ACC112 (cell line): ENCODE results near the gene GALNT11.

ENCODE experiments used
- H2AFZ ChIP-seq: fragments of 200-600 bp; sonication (generic); one replicate; pipeline ENCODE4 v1.6.0; 2017; ENCODE audit warnings: antibody characterized with exemption, low read length; ENCODE audit not compliant: unreplicated experiment
- H3K27ac ChIP-seq: fragments of 200-600 bp; sonication (generic); 2 replicates; pipeline ENCODE4 v1.5.1; 2014; ENCODE audit warnings: low read depth, mild to moderate bottlenecking, antibody characterized with exemption, low read length, moderate library complexity
- H3K27me3 ChIP-seq: fragments of 200-600 bp; sonication (generic); 2 replicates; pipeline ENCODE4 v1.6.1; 2014; ENCODE audit warnings: mild to moderate bottlenecking, antibody characterized with exemption, low read length, moderate library complexity, mixed read lengths; ENCODE audit not compliant: insufficient read depth
- H3K36me3 ChIP-seq: fragments of 200-600 bp; sonication (generic); 2 replicates; pipeline ENCODE4 v1.6.1; 2016; ENCODE audit warnings: mild to moderate bottlenecking, antibody characterized with exemption, low read length, moderate library complexity, mixed read lengths; ENCODE audit not compliant: insufficient read depth
- H3K4me1 ChIP-seq: fragments of 200-600 bp; sonication (generic); one replicate; pipeline ENCODE4 v1.6.1; 2016; ENCODE audit warnings: low read length, mixed read lengths; ENCODE audit not compliant: insufficient read depth, unreplicated experiment, control insufficient read depth
- H3K4me3 ChIP-seq: fragments of 200-600 bp; sonication (generic); 2 replicates; pipeline ENCODE4 v1.5.1; 2014; ENCODE audit warnings: mild to moderate bottlenecking, low read depth, low read length
- H3K79me2 ChIP-seq: fragments of 200-600 bp; sonication (generic); one replicate; pipeline ENCODE4 v1.6.0; 2016; ENCODE audit warnings: low read length; ENCODE audit not compliant: control insufficient read depth, unreplicated experiment, insufficient read depth

The GALNT11 gene

DNA sequence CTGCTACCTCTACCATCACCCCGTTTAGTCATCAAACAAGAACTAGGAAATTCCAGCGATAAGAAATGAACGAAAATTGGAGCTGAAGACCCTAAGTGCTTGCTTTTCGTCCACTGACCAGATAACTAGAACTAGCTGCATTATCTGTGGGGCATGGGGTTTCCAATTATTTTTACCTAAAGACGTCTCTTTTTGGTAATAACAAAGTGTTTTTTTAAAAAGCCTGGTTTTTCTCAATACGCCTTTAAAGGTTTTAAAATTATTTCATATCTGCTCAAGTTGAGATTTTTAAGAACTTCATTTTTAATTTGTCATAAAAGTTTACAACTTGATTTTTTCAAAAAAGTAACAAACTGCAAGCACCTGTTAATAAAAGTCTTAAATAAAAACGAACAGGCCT is 104.2 kb downstream of the GALNT11 start:
- Histone ChIP-seq H3K36me3 (peaks cover 44% of the 10 kb centered on the region), H3K27me3 (no peaks in the 10 kb centered on the region), H2AFZ (no peak overlapping the region), H3K4me3 (no peak overlapping the region), H3K27ac (no peak overlapping the region), H3K4me1 (no peaks in the 10 kb centered on the region), H3K79me2 (no peaks in the 10 kb centered on the region)

GRCh38 chr7:152130658-152131590 is 105.5 kb downstream of the GALNT11 start:
- no peak overlapping the region for H3K4me3 ChIP-seq
- H3K27me3 ChIP-seq, result no peaks in the 10 kb centered on the region
- peaks cover 32% of the 10 kb centered on the region for H3K36me3 ChIP-seq
- no peaks in the 10 kb centered on the region for H3K79me2 ChIP-seq
- no peaks in the 10 kb centered on the region for H3K4me1 ChIP-seq
- no peak overlapping the region for H2AFZ ChIP-seq
- no peak overlapping the region for H3K27ac ChIP-seq

DNA sequence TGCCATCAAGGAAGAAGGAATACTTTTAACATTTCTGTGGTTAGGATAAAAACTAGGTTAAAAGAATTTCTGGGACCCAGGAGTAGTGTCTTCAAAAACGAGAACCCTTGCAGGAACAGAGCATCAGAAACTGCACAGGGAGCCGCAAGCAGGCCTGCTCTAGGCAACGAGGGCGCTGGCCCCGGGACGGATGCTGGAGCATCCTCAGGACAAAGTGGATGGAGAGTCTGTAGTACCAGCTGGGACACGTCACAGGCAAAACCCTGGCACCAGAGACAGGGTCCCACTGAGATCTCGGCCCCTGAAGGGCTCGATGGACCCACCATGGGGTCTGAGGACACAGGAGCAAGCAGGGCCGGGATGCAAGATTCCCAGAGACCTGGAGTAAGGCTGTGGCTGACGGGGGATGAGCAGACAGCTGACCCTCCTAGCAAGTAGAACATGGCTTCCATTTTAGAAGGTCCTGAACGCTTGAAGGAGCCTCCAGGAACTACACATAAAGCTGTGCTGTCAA is 106.6 kb downstream of the GALNT11 start:
- Histone ChIP-seq H3K4me1 (no peaks in the 10 kb centered on the region), H3K79me2 (no peaks in the 10 kb centered on the region), H2AFZ (no peak overlapping the region), H3K4me3 (no peak overlapping the region), H3K27ac (no peak overlapping the region), H3K36me3 (peaks cover 26% of the 10 kb centered on the region; the same call in 1 of the 2 replicates), H3K27me3 (no peaks in the 10 kb centered on the region)

DNA sequence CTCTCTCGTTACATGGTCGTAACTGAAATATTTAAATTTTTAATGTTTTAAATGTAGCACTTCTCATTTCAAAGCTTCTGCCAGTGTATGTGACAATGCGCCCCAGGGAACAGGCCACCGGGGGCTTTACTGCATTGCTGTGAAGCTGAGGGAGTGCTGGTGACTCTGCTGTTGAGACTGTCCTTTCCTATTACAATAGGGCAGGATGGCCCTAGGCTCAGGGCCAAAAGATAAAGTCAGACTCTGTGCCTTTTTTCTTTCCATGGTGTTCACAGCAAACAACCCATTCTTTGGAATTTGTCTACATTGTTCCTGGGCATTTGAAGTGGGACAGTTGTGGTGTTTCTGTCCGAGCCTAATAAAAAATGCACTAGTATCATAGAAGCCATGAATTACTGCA is 107.3 kb downstream of the GALNT11 start:
- H3K36me3 ChIP-seq, result peaks cover 22% of the 10 kb centered on the region; the same call in 1 of the 2 replicates
- no peak overlapping the region for H2AFZ ChIP-seq
- H3K4me3 ChIP-seq, result no peak overlapping the region
- no peaks in the 10 kb centered on the region for H3K4me1 ChIP-seq
- H3K27ac ChIP-seq, result no peak overlapping the region
- no peaks in the 10 kb centered on the region for H3K27me3 ChIP-seq
- no peaks in the 10 kb centered on the region for H3K79me2 ChIP-seq

DNA sequence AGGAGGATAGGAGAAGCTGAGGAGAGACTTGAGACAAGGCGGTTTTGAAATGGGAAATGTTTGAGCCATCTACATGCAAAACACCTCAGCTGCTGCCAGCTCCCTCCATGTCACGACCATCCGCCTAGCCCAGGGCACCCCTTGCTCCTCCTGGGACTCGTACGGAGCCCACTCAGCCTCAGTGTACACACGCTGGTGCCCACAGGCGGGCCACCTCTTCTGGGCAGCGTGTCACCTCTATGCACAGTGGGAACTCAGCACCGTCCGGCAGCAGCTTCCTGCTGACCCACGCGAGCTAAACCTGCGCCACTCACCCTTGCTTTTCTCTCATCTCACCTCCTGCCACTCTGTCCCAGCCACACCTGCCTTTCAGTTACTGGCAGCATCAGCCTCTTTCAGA is 108.3 kb downstream of the GALNT11 start:
- Histone ChIP-seq H3K4me1 (no peaks in the 10 kb centered on the region), H2AFZ (no peak overlapping the region), H3K4me3 (no peak overlapping the region), H3K27me3 (no peaks in the 10 kb centered on the region), H3K27ac (no peak overlapping the region), H3K36me3 (peaks cover 18% of the 10 kb centered on the region), H3K79me2 (no peaks in the 10 kb centered on the region)

DNA sequence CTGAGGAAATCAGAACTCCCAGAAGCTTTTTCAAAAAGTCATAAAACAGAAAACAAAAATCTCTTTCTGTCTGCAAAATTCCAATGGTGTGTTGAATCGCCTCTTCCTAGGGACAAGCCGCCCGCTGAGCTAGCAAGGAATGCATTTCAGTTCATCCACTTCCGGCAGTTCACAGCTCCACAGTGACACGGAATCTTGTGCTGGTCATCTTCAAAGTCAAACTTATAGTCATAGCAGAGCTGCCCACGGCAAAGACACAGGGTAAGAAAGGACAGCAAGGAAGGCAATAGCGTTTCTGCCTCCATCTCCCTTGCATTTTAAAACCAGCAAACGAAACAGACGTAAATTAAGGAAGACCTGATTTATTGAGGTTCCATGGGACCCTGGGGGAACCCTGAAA is 111.2 kb downstream of the GALNT11 start:
- Histone ChIP-seq H3K36me3 (peaks cover 20% of the 10 kb centered on the region), H3K4me1 (no peaks in the 10 kb centered on the region), H3K27ac (no peak overlapping the region), H3K79me2 (no peaks in the 10 kb centered on the region), H2AFZ (no peak overlapping the region), H3K4me3 (no peak overlapping the region), H3K27me3 (no peaks in the 10 kb centered on the region)

DNA sequence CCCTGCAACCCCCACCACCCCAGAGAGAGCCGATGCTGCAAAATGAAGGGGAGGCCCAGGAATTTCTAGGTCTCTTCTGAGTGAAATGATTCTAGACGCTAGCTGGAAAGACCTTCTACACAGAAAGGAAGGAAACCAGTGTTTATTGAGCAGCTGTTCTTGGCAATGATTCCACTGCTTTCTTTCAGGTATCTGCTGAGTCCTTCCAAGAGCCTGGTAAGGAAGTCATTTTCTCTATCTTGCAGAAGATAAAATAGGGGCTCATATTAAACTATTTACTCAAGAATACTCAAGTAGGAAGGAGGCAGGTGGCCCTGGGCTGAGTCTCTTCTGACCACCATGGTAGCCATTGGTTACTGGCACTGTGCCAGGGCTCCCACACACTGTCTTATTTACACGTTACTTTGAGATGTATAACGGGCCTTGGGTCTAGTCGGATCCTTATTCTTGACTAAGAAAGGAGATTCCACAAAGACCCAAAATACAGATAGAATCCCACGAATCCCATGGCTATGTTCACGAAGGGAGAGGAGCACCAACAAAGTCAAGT is 112.1 kb downstream of the GALNT11 start:
- H2AFZ ChIP-seq, result no peak overlapping the region
- H3K4me3 ChIP-seq, result no peak overlapping the region
- H3K36me3 ChIP-seq, result peaks cover 21% of the 10 kb centered on the region
- no peaks in the 10 kb centered on the region for H3K27me3 ChIP-seq
- no peaks in the 10 kb centered on the region for H3K4me1 ChIP-seq
- H3K27ac ChIP-seq, result no peak overlapping the region
- no peaks in the 10 kb centered on the region for H3K79me2 ChIP-seq

- no peak overlapping the region for H3K27ac ChIP-seq
- H3K4me3 ChIP-seq, result no peak overlapping the region
- peaks cover 46% of the 10 kb centered on the region for H3K36me3 ChIP-seq
- no peak overlapping the region for H2AFZ ChIP-seq
- H3K27me3 ChIP-seq, result no peaks in the 10 kb centered on the region
- H3K79me2 ChIP-seq, result no peaks in the 10 kb centered on the region
- peaks cover 3% of the 10 kb centered on the region for H3K4me1 ChIP-seq
Measured at GRCh38 chr7:152140067-152140466, 114.6 kb downstream of the GALNT11 start.

DNA sequence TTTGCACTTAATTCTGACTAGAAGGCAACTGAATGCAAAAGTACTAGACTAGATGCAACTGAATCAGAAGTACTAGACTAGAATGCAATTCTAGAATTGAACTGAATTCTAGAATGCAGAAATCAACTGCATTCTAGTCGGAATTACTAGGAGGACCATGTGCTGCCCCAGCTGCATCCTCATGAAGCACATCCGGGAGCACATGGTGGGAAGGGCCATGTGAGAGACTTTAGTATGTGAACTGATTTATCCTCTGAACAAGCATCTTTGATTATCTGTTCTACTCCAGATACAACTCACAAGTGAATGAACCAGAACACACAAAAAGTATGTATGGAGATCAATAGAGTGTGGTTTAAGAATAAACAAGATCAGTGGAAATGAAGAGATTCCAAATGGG is 115.1 kb downstream of the GALNT11 start:
- Histone ChIP-seq H3K27ac (no peak overlapping the region), H3K27me3 (no peaks in the 10 kb centered on the region), H3K79me2 (no peaks in the 10 kb centered on the region), H3K4me3 (no peak overlapping the region), H3K36me3 (peaks cover 50% of the 10 kb centered on the region), H3K4me1 (peaks cover 8% of the 10 kb centered on the region), H2AFZ (no peak overlapping the region)

- Histone ChIP-seq H3K79me2 (no peaks in the 10 kb centered on the region), H3K27me3 (no peaks in the 10 kb centered on the region), H3K27ac (no peak overlapping the region), H3K4me1 (peaks cover 19% of the 10 kb centered on the region), H2AFZ (no peak overlapping the region), H3K36me3 (peaks cover 61% of the 10 kb centered on the region), H3K4me3 (no peak overlapping the region)
Measured at GRCh38 chr7:152142976-152143595, 117.6 kb downstream of the GALNT11 start.
